Hepatocyte (in vitro differentiated cells): ENCODE data around the gene MPC1.

Experiments used
- CTCF ChIP-seq: fragments of 200-600 bp; sonication (generic); IDR thresholded peaks from 2 replicates; pipeline ENCODE4 v1.5.1; 2016; ENCODE audit warnings: antibody characterized with exemption, mild to moderate bottlenecking; ENCODE audit not compliant: poor library complexity
- EZH2phosphoT487 ChIP-seq: fragments of 200-600 bp; sonication (generic); IDR thresholded peaks from one replicate; pipeline ENCODE4 v1.6.1; 2018; ENCODE audit warnings: antibody characterized with exemption, mild to moderate bottlenecking, low read depth, moderate library complexity; ENCODE audit not compliant: unreplicated experiment, severe bottlenecking

GRCh38 chr6:166388290-166389004 is 5.7 kb upstream of the MPC1 start:
- TF ChIP-seq CTCF (no peak), EZH2phosphoT487 (no peak)
